ENCODE data around the gene ANKRD28.

- TF ChIP-seq CTCF (conservative IDR thresholded peaks at IDR 0.05; ENCODE audit: low read length) (no peak), EZH2phosphoT487 (IDR thresholded peaks at IDR 0.05; ENCODE audit: borderline replicate concordance) (no peak)
These were observed 143.7 kb downstream of the ANKRD28 start for GRCh38 chr3:15654127-15654526.
